HG03139 (cell line): ENCODE data around the gene PDE4B.
A peak's percentile ranks its signal among the peaks of the same experiment; 100 is the strongest.
"Not testable (repeated sequence)": the region's sequence is repeated elsewhere in the genome, so short reads cannot be mapped to it uniquely, and the experiment has no call there.

Experiments
- ATAC-seq: cut with Tn5 transposase; IDR thresholded peaks from one replicate; pipeline ENCODE4 v1.9.1; 2021; ENCODE audit not compliant: unreplicated experiment

PDE4B gene

GRCh38 chr1:65949230-65949626, 156.5 kb downstream of the PDE4B start:
- ATAC-seq: no peak

DNA sequence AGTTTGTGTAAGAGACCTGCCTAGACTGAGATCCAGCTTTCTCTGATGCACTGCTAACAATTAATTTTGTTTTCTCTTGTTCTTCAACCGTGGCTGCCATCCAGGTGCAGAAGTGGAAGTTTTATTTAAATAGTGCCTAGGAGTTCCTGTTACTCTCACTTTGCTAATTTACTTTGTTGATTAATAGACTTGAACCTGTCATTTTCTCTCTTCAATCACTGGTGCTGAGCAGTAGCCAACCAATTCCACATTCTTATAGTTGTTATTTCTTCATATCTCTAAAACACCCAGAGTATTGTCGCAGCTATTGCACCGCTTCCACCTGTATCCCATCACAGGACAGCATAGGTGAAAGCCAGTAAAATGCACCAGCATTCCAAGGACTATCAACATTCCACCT, 157.2 kb downstream of the PDE4B start:
- ATAC-seq: no peak

DNA sequence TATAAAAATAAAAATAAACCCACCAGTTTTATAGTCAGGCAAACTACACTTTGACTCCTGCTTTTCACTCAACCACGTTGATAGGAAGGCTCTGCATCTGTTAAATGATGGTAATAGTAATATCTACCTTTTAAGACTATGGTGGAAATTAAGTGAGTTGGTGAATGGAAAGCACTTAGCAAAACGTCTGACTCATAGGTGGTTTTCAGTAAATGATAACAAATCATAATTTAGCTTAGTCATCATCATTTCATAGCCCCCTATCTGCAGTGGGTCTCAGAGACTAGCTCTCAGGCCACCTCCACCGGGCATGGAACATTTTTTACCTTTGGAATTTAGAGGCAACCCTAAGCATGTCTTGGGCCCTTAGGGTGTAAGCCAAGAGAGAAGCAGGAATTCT, 160.0 kb downstream of the PDE4B start:
- no peak for ATAC-seq

DNA sequence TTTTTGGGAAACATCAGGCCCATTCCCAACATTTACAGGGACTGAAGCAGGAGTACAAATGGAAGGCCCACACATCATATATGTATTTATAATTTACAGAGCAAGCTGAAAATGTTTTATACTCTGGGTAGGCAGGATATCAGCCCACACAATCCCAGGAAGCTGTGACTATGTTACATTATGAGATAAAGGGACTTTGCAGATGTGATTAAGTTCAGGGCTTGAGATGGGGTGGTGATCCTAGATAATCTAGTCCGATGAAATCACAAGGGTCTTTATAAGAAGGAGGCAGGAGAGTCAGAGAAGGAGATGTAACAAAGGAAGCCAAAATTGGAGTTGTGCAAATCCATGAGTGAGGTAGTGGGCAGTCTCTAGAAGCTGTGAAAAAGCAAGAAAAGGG, 160.5 kb downstream of the PDE4B start:
- ATAC-seq: no peak

DNA sequence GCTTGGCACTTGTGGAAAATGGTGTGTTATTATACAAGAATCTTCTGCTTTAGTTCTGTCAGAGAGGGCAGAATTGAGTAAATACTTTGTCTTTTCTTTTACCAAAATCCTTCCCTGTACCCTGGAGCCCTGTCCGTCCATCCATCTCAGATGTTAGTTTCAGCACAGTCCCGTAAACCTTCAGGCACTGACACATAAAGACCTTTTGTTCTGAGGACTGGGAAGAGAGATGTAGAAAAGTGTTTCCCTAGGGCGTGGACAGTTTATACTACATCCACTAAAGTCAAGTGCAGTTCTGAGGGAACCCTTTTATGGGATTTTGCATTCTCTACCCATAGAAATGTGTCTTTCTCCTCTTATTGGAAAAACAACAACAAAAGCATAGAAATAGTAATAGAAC, 162.4 kb downstream of the PDE4B start:
- no peak for ATAC-seq

DNA sequence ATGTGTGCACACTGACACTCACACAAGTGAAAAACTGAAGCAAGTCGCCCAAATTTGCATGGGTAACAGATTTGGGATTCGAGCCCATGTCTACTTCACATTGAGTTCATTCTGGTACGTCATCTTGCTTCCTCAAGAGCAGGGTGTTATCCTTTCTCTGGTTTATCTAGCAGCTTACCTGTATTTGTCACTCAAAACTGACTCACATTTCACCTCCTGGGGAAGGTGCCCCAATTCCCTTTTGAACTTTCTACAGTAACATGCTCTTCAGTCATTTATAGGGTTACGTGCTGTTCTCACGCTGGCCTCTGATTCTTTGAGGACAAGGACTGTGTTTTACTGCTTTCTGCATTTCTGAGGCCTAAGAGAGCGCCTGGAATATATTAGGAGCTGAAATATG, 162.8 kb downstream of the PDE4B start:
- no peak for ATAC-seq

- peak; percentile 63 for ATAC-seq
Observed at GRCh38 chr1:65958561-65959350, 166.1 kb downstream of the PDE4B start.

GRCh38 chr1:65959896-65960567, 167.3 kb downstream of the PDE4B start:
- no peak for ATAC-seq

- no peak for ATAC-seq
Observed at GRCh38 chr1:65963156-65963888, 170.6 kb downstream of the PDE4B start.

DNA sequence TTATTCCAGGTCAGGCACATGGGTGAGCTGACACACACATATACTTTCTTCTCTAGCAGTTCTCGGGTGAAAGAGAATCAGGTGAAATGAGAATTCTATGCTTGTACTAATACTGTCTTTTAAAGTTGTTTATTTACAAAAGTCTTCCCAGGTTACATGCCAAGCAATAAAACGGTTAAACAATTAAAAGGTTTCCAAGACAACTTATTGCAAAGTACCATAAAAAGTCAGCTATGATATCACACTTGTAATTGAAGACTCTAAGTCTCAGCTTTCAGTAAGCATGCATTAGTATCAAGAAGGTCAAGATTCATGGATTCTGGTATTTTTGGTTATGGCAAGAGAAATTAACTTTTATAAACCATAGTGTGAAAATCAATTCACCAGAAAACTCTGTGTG, 171.4 kb downstream of the PDE4B start:
- ATAC-seq: no peak

DNA sequence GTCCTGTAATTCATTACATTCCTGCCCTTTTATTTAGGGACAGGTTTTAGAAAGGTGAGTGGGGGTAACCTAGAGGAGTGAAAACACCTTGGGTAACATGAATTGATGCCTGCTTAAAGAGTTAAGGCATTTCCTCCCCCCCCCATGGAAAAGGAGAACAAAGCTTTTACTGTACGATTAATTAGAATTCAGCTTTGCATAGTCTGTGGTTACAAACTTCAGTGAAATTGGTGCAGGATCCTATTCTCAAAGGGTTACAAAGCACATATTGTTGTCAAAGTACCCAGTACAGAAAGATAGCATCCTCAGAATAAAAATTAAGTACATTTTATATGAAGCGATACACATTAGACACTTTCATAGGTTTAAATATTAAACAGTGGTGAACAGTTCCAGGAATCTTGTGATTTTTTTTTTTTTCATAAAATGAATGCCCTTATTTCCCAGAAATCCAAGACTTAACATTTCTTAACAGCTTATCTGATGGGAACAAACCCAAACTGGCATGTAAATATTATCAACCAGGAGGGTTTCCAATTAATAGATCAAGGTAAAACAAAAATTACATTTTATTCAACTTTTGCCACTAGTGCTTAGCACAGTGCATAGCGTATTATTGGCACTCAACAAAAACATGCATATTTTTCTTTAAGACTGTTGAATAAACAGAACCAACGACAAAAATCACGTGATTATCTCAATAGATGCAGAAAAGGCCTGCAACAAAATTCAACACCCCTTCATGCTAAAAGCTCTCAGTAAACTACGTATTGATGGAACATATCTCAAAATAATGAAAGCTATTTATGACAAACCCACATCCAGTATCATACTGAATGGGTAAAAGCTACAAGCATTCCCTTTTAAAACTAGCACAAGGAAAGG, 172.7 kb downstream of the PDE4B start:
- ATAC-seq: no peak

GRCh38 chr1:65967492-65967891, 174.8 kb downstream of the PDE4B start:
- ATAC-seq: not testable (repeated sequence)

GRCh38 chr1:65971547-65971946, 178.9 kb downstream of the PDE4B start:
- no peak for ATAC-seq

- ATAC-seq: no peak
Observed at GRCh38 chr1:65975708-65976107, 183.0 kb downstream of the PDE4B start.

DNA sequence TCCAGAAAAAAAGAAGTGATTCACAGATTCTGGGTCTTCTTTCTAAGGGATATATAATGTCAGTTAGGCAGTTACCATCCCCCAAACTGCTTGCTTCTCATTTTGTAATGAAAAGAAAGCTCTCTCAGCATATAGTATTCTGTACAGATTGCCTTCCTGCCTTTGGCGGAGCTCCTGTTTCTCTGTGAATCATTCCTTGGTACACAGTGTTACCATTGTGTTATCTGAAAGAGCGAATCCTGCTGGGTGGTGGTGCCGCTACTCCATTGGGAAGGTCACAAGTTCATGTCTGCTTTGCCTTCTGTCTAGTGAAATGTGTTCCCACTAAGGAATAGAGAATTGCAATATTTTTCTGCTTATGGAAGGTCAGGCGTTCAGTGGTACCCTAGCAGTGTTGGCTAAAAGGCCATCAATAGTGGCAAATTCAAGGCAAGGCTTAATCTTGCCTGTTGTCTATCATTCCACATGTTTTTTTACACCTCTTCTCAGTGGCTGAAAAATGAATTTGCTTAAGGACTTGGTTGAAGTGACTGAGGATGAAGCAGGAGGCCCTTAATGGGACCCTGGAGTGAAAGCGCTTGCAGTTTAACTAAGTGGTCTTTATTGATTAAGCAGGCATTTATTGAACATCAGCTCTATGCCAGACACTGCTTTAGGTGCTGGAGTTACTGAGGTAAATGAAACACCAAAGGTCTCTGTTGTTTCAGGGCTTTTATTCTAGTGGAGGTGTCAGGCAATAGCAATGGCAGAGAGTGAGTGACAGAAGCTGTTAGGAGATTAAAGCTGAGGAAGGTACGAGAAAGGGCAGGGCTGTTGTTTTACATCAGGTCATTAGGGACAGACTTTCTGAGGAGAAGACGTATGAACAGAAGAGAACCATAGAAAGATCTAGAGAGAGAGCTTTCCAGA, 186.7 kb downstream of the PDE4B start:
- ATAC-seq: no peak

- ATAC-seq: no peak
Observed at GRCh38 chr1:65980237-65980636, 187.5 kb downstream of the PDE4B start.

DNA sequence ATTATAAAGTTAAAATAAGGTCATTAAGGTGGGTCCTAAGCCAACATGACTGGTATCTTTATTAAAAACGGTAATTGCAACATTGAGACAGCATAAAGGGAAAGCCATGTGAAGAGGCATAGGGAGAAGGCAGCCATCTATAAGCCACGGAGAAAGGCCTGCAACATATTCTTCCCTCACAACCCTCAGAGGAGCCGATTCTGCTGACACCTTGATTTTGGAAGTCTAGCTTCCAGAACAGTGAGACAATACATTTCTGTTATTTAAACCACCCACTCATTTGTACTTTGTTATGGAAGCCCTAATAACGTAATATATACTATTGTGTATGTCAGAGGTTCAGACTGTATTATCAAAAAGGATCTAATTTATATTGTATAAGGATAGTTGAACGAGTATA, 190.8 kb downstream of the PDE4B start:
- ATAC-seq: no peak

DNA sequence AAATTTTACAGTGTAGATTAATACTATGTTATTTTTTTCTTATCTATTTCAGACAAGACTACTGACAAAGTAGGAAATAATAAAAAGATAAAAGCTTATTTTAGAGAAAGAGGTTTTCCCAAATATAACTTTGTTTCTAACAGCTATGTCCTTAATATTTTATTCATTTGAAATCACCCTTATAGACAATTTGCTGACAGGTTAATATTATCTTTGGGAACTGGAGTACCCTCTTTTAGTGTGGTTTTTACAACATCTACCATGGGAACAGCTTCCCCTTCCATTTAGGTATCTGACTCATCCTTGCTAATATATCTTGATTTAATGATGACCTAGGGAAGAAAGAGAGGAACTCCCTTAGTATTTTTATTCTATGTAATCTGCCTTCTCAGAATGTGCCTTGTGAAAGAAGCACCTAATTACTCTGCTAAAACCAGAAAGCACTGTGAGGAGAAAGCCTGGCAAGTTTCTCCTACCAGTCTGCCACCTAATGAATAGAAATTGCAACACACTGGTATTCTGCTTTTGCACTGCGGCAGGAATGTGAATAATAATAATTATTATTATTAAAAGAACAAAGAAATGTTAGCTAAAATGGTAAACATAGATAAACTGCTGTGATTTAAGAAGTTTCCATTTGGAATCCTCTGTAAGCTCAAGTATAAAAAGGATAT, 192.8 kb downstream of the PDE4B start:
- no peak for ATAC-seq

GRCh38 chr1:65986146-65986545, 193.5 kb downstream of the PDE4B start:
- no peak for ATAC-seq
